Measurements from ENCODE around the gene HTR3B.

The HTR3B gene

GRCh38 chr11:113992459-113993110, 88.0 kb downstream of the HTR3B start:
- DNase-seq = no peak

GRCh38 chr11:113994077-113994954, 89.7 kb downstream of the HTR3B start:
- no peak for DNase-seq

All from NCI-H526 treated with DMSO at 0.1 percent for 48 hours (cell line).